Activated gamma-delta T cell (primary cell): ENCODE measurements around the gene BNIP3.
"Not testable (repeated sequence)": the region's sequence is repeated elsewhere in the genome, so short reads cannot be mapped to it uniquely, and the experiment has no call there.

Experiments
- DNase-seq: peaks from one replicate; lab custom pipeline; 2025; lab: John Stamatoyannopoulos, UW

Gene BNIP3

GRCh38 chr10:131929122-131929845 is 52.4 kb downstream of the BNIP3 start:
- no peak for DNase-seq

GRCh38 chr10:131928248-131929095 is 53.3 kb downstream of the BNIP3 start:
- no peak for DNase-seq

GRCh38 chr10:131926743-131927595 is 54.8 kb downstream of the BNIP3 start:
- DNase-seq = no peak

- no peak for DNase-seq
Measured at GRCh38 chr10:131926253-131926652, 55.5 kb downstream of the BNIP3 start.

- DNase-seq = no peak
Measured at GRCh38 chr10:131925716-131926115, 56.0 kb downstream of the BNIP3 start.

GRCh38 chr10:131925011-131925649 is 56.6 kb downstream of the BNIP3 start:
- DNase-seq = no peak

- DNase-seq = no peak
Measured at GRCh38 chr10:131923038-131923756, 58.5 kb downstream of the BNIP3 start.

GRCh38 chr10:131921184-131921583 is 60.5 kb downstream of the BNIP3 start:
- DNase-seq = no peak

GRCh38 chr10:131920693-131921092 is 61.0 kb downstream of the BNIP3 start:
- DNase-seq = no peak

- no peak for DNase-seq
Measured at GRCh38 chr10:131920151-131920550, 61.6 kb downstream of the BNIP3 start.

- not testable (repeated sequence) for DNase-seq
Measured at GRCh38 chr10:131919461-131919860, 62.3 kb downstream of the BNIP3 start.
